Hematopoietic multipotent progenitor cell treated with erythropoietin and hydrocortisone succinate and interleukin-3 and kit ligand, for 8 days (in vitro differentiated cells): ENCODE measurements around the gene TMEM61.
"Not testable (repeated sequence)": the region's sequence is repeated elsewhere in the genome, so short reads cannot be mapped to it uniquely, and the experiment has no call there.

Experiments
- DNase-seq: peaks from one replicate; pipeline ENCODE4 v3.0.0-alpha.2; 2015

Gene TMEM61

DNA sequence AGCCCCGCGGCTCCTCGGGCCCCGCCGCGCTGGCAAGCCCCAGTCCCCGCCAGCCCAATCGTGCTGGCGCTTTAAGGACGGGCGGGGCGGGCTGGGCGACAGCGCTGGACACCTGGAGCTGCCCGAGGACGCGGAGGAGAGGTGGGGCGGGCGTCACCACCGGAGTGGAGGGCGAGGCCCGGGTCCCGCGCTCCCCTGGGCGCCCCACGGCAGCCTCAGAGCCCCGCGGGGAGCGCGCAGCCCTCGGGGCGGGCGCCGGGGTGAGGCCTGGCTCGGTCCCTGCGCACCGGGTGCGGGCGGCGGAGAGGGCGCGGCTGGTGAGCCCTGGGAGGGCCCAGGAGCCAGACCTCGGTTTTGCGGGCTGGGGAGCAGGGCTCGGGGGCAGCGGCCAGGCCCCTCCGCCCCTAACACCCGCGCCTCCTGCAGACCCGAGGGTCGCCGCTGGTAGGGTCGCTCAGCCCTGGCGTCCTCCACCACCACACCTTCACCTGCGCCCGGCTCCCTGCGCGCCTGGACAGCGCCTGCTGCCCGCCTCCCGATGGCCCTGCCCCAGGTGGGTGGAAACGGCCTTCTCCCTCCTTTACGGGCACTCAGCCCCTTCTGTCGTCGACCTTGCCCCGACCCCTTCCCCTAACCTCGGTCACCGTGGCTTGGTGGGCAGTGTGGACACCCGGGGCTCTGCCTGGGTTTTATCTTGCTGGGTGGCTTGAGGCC lies at the start of gene TMEM61:
TSS of gene TMEM61 (plus strand) at position 101 of the 714 bp plus-strand sequence. CDS start at position 539, 438 bp downstream.
- no peak for DNase-seq

DNA sequence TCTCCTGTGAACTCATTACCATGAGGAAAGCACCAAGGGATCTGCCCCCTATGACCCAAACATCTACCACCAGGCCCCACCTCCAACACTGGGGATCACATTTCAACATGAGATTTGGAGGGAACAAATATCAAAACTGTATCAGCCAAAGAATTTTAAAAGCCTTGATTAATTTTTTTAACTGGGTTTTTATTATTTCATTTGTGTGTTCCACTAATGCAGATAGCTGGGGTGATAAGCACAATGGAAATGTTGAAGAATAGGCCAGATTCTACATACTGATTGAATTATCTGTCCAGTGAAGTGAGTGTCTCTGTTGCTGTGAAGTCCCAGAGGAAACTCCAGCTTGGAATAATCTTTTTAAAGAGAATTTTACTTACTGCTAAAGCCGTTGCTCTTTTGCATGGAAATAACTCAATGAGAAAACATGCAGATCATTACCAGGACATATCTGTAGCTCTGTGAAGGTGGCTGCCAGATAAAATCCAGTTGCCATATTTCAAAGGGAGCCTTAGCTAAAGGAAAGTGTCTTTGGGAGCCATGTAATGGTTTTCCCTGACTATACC lies 49.1 kb upstream of the TMEM61 start:
- no peak for DNase-seq

DNA sequence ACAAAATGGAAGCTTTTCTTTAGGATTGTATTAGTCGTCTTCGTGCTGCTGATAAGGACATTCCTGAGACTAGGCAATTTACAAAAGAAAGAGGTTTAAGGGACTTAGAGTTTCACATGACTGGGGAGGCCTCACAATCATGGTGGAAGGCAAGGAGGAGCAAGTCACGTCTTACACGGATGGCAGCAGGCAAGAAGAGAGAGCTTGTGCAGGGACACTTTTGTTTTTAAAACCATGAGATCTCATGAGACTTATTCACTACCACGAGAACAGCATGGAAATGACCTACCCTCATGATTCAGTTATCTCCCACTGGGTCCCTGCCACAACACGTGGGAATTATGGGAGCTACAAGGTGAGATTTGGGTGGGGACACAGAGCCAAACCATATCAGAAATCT lies 46.3 kb upstream of the TMEM61 start:
- not testable (repeated sequence) for DNase-seq

DNA sequence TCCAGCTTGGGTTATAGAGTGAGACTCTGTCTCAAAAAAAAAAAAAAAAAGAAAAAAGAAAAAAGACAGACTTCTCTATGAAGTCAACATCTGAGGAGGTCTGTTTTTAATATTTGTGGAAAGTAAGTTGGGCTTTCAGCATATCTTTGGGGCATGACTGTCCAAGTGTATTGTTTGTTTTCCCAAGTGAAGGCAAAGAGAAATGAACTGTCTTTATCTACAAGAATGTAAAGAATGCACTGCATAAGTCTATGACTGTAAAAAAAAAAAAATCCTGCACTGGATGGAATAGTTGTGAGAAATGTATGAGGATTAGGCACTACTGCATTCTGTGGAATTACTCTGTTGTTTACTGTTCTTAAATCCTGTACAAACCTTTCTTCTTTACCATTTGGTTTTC lies 45.6 kb upstream of the TMEM61 start:
- DNase-seq: no peak

DNA sequence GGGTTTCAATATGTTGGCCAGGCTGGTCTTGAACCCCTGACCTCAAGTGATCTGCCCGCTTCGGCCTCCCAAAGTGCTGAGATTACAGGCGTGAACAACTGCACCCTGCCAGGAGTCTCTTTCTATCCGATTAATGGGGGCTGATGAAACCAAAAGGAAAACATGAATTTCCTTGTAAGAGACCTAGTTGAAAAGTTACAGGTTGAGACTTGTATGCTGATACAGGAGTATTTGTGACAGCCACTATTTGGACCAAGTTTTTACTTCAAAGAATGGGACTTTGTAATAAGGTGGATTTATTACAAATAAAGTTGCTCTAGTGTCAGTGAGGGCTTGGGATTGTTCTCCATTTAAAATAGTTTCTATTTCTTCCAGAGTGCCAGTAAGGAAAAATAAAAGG lies 43.6 kb upstream of the TMEM61 start:
- no peak for DNase-seq

DNA sequence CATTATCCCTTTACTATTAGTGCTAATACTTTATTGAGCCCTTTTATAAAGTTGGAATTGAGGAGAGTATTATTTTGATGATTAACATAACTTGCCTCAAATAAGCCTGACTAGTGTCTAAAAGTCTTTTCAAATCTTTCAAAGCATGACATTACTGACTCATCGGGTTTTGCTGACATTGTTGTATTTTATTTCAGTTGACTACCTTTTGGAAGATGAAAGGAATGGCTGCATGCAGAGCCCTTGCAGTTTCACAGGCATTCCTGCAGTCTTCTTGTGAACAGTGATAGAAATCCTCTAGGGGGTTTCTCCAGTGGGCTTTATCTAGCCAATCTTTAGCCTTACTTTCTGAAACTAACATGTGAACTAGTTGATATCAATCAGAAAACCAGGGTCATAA lies 43.0 kb upstream of the TMEM61 start:
- no peak for DNase-seq

DNA sequence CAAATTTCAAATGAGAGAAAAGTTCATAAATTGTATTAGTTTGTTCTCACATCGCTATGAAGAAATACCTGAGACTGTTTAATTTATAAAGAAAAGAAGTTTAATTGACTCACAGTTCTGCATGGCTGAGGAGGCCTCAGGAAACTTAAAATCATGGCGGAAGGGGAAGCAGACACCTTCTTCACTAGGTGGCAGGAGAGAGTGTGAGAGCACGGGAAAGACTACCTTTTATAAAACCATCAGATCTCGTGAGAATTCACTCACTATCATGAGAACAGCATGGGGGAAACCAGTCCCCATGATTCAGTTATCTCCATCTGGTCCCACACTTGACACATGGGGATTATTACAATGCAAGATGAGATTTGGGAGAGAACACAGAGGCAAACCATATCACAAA lies 41.5 kb upstream of the TMEM61 start:
- DNase-seq: not testable (repeated sequence)

DNA sequence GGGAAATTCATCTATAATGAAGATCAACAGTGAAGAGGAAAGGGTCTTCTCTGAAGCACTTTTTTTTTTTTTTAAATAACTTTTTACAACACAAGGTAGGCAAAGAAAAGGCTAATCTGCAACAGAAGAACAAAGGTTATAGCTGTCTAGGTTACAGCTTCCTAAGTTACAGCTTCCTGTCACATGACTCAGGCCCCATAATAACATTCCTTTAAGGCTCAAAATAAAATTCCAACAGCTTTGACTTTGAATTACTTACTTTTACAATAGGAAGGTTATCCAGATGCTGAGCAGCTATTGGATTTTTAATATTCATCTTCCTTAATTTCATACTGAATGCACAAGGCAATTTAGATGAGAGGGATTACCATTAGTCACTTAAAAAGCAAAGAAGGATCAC lies 40.4 kb upstream of the TMEM61 start:
- no peak for DNase-seq

DNA sequence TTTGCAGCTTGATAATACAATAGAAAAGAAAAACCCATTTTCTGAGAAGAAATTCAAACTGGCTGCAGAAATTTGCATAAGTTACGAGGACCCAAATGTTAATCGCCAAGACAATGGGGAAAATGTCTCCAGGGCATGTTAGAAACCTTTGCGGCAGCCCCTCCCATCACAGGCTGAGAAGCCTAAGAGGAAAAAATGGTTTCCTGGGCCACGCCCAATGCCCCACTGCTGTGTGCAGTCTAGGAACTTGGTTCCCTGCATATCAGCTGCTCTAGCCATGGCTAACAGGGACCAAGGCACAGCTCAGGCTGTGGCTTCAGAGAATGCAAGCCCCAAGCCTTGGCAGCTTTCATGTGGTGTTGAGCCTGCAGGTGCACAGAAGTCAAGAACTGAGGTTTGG lies 37.5 kb upstream of the TMEM61 start:
- DNase-seq: no peak

DNA sequence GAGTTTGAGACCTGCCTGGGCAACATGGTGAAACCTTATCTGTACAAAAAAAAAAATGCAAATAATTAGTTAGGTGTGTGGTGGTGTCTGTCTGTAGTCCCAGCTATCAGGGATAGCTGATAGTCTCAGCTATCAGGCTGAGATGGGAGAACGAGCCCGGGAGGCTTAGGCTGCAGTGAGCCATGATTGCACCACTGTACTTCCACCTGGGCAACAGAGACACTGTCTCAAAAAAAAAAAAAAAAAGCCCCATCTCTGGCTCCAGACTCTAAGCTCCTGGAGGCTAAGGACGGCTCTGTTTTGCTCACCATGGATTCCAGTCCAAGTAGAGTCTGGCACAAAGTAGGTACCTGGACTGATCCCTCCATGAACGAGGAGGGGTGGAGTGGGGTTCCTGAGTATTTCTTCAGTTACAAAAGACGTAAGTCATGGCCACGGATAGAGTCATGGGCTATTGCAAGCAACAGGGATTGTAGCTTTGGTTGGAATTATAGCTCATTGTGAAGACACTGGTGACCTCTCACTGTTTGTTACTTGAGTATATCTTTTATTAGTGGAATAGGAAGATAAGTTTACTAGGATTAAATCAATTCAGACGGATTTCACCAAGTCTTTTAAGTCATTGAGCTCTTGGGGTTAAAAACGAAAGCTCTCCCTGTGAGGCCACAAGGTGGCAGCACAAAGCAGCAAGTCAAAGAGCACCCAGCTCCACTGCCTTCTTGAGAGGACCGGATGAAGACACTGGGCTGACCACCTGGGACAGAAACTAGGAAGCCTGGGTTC lies 35.6 kb upstream of the TMEM61 start:
- peak; percentile 80 for DNase-seq

DNA sequence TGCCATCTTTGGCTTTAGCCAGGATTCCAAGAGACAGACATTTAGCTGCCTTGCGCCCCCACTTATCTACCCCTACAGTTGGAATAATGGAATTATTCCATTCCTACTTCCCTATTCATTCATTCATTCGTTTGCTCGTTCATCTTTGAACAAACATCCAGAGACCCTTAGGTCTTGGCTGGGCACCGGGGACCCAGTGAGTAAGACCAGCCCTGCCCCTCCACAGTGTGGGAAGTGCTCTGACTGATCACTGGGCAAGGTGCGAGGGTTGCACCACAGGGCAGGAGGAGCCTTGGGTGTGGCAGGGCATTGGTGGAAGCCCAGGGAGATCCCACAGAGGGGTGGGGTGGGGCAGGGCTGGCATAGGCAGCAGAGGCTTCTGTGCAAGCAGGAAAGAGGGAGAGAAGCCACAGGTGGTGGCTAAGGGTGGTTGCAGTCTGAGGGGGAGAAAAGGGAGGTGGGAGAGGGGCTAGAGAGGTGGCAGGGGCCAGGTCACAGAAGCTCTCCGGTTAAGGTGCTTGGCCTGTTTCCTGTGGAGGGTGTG lies 35.0 kb upstream of the TMEM61 start:
- DNase-seq: no peak

DNA sequence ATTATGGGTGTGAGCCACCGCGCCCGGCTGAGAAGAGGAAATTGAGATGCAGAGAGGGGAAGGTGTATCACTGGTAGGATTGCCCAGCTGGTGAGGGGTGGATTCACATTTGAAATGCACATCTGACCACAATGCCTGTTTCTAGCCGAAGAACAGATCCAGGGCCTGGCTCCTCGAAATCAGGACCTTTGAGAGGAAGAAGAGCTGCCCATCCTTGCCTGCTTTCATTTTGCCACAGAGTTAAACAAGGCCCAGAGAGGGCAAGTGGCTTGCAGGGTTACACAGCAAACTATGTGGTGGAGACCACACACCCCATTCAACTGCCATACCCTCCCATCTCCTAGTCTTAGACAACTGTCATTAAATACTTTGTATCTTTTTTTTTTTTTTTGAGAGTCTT lies 32.9 kb upstream of the TMEM61 start:
- DNase-seq: no peak

DNA sequence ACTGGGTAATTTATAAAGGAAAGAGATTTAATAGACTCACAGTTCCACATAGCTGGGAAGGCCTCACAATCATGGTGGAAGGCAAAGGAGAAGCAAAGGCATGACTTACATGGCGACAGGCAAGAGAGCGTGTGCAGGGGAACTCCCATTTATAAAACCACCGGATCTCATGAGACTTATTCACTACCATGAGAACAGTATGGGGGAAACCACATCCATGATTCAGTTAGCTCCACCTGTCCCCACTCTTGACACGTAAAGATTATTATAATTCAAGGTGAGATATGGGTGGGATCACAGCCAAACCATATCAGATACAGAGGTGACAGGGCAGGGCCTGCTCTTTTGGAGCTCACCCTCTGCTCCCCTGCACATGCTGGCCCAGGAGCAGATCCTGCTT lies 31.4 kb upstream of the TMEM61 start:
- DNase-seq: no peak

DNA sequence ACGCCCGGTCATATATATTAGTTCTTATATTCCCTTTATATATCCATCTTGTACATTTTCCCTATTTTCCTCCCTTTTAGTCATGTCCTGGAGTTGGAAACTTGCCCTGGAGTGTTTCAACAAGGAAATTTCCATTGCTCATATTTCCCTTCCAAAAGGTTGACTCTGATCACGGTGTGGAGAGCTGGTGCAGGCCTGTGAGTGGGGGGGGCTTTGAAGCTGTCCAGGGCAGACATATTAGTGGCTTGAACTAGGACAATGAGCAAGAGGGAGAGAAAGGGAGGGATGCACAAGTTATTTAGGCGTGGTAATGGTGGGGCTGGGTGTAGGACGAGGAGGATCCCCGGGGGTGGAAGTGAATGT lies 30.4 kb upstream of the TMEM61 start:
- no peak for DNase-seq

DNA sequence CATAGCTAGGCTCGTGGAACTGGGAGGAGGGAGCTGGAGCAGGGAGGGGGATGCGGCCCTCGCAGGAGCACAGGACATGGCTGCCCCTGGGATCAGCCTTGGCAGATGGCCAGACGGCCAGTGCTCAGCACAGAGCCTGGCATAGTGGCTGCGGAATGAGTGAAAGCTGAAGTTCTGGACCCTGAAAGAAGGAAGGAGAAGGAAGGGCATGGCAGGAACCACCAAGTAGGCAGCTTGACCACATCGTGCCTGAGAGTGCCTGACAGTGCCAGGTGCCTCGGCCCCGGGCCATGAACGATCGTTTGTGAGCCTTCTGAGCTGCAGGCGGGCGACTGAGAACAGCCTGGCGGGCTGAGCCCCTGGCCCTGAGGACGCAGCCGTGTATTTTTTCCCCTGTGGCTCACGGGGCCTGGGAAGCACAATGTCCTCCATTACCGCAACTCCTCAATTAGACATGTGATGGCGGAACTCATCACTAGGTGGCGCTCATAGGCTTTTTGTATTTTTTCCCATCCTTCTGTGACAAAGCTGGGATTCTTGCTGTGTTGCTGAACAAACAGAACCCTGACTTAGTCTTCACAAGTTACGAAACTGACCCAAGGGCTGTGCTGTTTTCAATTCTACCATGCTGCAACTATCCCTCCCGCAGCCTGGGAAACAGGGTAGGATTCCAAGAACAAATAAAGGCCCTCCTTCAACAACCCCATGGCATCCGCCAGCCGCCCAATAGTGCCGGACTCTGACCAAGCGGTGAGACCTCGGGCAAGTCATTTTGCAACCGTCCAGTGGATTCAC lies 29.9 kb upstream of the TMEM61 start:
- DNase-seq: peak; percentile 74

DNA sequence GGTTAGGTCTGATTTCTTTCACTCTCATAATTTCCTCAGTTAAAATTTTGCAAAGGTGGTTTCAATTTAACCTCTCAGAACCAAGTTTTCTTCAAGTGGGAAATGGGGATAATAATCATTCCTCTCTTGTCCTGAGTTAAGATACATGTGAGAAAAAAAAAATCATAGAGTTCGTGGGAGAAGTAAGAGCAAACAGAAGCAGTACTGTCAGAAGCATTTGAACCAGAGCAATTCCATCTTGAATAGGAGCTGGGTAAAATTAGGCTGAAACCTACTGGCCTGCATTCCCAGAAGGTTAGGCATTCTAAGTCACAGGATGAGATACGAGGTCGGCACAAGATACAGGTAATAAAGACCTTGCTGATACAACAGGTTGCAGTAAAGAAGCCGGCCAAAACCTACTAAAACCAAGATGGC lies 28.6 kb upstream of the TMEM61 start:
- DNase-seq: no peak

DNA sequence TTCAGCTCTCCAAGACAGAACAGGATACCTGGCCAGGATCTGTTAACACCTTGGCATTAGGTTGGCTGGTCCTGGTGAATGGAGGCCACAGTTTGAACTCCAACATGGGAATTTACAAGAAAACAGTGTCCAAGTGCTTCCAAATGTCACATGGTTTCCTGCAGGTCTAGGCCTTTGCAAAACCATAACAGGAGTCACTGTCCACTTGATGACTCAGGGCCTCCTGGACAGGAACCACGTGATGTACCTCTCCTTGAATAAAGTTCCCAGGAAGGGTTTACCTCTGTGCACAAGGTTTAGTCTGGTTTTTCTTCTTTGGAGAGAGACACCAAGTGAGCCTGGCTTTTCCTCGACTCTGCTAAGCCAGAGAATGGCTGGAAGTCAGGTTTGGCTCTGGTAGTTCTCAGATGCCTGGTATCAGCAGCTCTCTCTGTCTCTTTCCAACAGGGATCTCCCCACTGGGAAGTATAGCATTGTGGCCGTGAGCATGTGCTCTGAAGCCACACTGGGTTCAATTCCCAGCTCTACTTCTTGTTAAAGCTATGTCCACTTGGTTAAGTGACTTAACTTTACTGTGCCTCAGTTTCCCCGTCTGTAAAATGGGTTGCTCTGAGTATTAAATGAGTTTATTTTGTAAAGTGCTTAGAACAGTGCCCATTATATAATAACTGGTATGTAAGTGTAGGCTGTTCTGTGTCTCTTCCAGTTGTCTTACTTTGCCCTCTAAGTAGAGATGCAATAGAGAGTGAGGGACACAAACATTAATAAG lies 27.3 kb upstream of the TMEM61 start:
- no peak for DNase-seq

DNA sequence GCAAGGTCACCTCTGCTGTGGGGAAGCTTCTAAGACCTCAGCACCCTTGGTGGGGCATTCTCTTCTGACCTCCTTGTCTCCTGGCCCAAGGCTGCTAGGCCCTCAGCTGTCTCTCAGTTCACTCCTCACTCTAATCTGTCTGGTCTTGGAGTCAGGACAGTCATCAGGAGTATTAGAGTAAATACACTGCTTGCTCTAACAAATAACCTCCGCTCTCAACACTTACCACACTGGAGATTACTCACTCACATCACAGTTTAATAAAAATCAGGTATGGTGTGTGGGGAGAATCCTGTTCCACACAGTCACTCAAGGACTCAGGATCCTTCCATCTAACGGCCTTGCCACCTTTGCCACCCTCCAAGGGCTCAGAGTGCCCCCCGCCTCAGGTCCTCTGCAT lies 26.6 kb upstream of the TMEM61 start:
- no peak for DNase-seq

DNA sequence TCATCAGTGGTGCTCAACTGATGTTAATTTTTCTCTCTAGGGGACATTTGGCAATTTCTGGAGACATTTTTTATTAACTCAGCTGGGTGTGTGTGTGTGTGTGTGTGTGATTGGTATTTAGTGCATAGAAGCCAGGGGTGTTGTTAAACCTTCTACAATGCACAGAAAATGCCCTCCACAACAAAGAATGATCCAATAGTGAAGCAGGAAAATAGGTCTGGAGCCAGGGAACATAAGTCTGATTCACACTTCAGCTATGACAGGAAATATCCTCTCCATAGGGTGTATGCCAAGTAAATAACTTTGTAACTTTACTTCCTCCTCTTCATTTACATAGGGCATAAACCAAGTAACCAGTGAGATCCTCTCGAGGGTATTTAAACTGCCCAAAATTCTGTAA lies 25.1 kb upstream of the TMEM61 start:
- no peak for DNase-seq

DNA sequence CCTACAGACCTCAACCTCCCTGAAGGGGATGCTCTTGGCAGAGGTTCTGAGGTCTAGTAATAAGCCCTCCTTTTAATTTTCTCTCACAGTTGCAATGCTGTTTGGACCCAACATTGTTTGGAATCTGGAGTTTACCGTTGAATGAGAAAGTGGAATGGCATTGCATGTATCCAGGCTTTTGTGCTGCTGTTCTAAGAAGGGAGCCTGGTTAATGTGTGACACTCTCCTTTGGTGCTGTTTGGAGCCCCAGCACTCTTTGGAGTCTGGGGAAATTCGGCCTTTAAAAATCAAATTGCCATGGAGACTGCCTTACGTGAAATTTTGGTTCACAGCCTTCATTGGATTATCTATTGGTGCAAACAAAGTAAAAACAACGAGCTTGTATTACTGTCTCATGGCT lies 23.7 kb upstream of the TMEM61 start:
- no peak for DNase-seq

DNA sequence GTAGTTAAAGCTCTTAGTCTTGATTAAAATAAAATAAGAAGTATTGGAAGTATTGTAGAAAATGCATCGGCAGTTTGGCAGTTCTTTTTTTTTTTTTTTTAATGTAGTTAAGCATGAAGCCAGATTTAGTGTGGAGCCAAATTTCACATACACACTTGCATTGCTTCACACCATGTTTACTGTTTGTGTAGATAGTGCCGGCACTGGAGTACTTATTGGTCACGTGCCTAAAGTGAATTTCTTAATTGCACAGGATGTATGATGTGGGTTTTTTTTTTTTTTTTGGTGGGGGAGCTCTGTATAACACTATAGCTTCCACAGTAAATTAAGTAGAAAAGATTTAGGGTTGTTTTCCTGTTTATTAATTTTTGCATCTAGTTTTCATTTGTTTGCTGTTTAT lies 21.2 kb upstream of the TMEM61 start:
- no peak for DNase-seq

DNA sequence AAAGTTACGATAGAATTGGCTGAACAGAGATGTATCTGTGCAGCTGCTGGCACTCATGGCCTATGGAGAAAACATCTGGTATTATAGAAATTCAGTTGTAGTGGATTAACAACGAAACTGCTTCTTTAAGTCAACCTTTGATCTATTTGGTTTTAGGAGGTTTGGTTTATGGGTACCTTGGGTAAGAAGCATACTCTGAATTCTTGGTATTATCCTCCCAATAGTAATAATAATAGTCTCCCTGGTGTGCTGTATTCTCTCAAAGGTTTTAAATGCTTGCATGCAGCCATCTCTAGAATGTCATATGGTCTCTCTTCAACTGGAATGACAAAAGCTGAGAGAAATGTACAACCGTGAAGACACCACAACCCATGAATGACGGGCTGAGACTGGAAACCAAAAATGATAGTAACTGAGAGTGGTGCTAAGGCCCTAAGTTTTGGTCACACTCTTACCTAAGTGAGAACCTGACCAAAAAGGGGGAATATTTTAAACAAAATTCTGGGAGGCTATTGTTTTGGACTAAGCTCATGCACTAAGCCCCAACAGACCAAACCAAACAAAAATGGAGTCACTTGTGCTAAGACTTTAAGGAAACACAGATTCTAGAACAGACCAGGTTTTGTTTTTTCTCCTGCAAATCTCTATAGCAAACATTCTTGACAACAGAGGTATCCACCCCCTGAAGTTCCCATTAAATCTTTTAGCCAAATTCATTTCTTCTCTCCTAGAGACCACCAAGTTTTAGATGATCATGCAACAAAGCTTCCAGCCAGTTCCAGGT lies 17.6 kb upstream of the TMEM61 start:
- DNase-seq: no peak
